NCI-H82 (cell line): ENCODE data around the gene ZNF366.

Experiments used
- DNase-seq: peaks from one replicate; lab custom pipeline; 2025; lab: John Stamatoyannopoulos, UW

Gene ZNF366

GRCh38 chr5:72441094-72441723 is 66.0 kb downstream of the ZNF366 start:
- no peak for DNase-seq

GRCh38 chr5:72440207-72440638 is 67.0 kb downstream of the ZNF366 start:
- DNase-seq = no peak

- DNase-seq = no peak
Observed at GRCh38 chr5:72439192-72439591, 68.0 kb downstream of the ZNF366 start.

- no peak for DNase-seq
Observed at GRCh38 chr5:72438141-72438540, 69.1 kb downstream of the ZNF366 start.

DNA sequence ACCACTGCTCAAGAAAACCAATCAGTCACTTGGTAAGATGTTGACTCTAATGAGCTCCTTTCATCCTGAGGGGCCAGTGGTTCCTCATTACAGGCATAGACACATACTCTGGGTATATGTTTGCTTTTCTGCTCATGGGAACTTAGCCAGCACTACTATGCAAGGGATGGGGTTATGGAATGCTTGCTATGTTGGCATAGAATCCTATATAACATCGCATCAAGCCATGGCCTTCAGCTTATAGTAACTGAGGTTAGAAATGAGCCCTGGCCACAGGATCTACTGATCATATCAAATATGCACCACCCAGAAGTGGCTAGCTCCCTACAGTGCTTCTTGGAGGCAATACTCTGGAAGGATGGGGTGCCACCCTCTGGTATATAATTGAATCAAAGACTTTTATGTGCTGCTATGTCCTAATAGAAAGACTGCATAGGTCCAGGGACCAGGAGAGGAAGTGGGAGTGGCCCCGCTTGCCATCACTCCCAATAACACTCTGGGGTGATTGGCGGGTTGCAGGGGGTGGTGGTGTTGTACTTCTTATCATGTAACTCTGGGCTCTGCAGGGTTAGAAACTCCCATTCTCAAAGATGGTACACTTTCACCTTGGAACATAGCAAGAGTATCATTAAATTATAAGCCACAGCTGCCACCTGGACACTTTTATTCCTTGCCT is 70.3 kb downstream of the ZNF366 start:
- DNase-seq = no peak

DNA sequence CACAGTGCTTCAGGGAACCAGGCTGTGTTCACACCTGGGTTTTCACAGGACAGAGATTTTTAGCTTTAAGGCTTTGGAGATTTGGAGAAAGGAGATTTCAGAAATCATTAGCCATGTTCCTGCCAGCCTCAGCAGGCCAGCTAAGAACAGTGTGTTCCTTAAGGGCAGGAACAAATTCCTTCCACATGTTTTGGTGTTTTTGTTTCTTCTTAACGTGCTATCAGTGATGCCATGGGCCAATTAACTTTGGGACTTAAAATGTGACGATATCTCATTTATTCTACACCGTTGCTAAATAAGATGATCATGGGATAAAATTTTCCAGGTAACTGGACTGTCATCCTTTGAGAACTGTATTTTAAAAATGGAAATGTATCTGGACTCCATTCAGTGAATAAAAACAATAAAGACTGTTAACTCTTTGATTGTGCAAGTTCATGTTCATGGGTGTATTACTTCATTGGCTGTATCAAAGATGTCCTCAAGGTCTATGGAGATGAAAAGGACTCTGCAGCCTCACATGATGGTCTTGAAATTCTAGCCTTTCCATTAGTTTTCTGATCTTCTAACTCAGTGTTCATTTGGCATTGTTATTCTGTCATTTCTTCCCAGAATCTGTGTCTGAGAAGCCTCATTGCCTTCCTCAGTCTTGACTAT is 72.3 kb downstream of the ZNF366 start:
- DNase-seq = no peak

GRCh38 chr5:72434056-72434780 is 73.0 kb downstream of the ZNF366 start:
- DNase-seq = no peak

GRCh38 chr5:72433522-72433921 is 73.7 kb downstream of the ZNF366 start:
- no peak for DNase-seq

DNA sequence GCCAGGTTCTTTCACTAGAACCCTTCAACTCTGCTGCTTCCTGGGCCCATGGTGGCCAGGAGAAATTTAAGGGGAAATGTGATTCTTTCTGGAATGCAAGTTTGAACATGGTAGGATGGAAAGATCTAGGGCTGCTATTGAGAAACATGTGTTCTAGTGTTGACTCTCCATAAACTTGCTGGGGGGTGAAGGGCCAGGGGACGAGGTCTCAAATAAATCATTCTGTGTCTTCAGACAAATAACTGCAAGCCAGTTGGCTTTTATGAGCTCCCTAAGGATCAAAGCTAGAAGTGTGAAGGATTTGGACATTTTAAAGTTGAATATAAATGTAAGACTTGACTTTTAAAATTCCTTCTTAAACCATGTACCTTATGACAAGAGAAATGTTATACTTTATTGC is 78.5 kb downstream of the ZNF366 start:
- no peak for DNase-seq

- DNase-seq = no peak
Observed at GRCh38 chr5:72427488-72428437, 79.4 kb downstream of the ZNF366 start.

DNA sequence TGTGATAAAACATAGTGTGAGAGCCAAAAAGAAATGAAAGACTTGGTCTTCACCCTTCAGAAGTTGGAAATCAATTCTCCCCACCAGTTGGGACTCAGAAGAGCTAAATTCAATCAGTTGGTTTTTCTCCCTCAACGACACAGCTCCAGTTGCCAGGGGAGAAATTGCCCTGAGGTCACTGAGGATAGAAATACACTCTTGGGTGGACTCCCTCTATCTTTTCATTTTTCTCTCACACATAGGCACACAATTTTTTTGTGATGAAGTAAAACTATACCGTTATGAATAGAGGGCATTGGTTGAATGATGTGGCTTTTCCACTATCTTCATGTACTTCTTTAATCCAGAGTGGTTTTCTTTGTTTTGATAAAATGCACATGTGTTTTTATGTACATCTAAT is 80.2 kb downstream of the ZNF366 start:
- DNase-seq = no peak

DNA sequence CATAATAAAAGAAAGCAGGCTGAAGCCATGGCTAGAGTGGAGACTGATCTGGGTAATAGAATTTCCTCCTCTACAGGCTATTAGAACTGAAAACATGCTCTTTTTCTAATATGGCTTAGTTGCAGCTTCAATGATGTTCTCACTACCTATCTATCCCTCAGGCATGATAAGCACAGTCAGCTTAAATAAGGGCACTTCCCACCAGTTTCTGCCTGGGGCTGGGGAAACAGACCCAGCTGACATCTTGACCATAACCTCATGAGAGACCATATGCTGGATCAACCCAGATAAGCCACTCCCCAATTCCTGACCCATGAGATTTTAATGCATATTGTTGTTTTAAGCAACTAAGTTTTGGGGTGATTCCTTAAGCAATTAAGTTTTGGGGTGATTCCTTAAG is 81.2 kb downstream of the ZNF366 start:
- no peak for DNase-seq

- no peak for DNase-seq
Observed at GRCh38 chr5:72418271-72418670, 88.9 kb downstream of the ZNF366 start.

- no peak for DNase-seq
Observed at GRCh38 chr5:72417333-72418062, 89.7 kb downstream of the ZNF366 start.

- no peak for DNase-seq
Observed at GRCh38 chr5:72415616-72416325, 91.4 kb downstream of the ZNF366 start.

DNA sequence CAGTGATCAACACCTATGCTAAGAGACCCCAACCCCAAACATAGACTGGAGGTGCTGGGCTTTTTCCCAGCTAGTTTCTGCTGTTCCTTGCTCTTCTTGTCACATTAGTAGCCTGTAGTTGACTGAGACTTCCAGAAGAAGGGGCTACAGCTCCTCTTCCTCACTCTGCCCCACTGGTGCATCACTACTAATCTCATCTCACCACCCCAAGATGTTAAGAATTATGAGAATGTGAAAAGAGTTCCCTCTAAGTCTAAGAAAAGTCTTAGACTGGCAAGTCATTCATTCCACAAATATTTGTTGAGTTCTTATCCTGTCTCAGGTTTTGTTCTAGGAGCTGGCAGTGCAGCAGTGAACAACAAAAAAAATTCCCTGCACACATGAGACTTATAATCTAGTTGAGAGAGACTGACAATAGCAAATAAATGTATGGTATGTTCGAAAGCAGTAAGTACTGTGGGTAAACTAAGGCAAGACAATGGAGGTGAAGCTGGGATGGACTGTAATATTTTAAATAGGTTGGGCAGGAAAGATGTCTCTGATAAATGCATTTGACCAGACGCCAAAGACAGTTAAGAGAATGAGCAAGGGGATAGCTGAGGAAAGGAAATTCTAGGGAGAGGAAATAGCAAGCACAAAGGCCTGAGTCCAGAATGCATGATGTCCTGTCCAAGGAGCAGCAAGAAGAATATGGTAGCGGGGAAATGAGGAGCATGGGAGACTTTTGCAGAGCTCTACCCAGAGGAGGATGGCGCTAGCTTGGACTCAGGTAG is 94.7 kb downstream of the ZNF366 start:
- no peak for DNase-seq

GRCh38 chr5:72410688-72411295 is 96.4 kb downstream of the ZNF366 start:
- no peak for DNase-seq

- DNase-seq = peak; percentile 51
Observed at GRCh38 chr5:72408603-72409002, 98.6 kb downstream of the ZNF366 start.

DNA sequence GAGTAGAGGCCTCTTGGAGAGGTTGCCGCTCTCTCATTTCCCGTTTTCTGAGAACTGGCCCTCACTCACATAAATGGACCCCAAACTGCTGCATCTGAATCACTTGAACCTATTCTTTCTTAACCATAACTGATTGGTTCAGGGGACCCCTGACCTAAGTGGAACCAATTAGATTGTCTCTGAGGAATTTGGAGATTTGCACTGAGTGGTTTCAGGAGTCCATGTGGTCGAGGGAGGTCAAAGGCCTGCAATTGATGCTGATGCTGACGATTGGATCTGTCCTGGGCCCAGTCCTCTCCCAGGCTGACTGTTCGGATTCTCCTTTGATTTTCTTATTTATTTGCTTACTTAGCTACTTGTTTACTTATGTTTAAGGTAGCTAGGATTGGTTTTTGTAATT is 99.1 kb downstream of the ZNF366 start:
- no peak for DNase-seq
